T-cell (primary cell): ENCODE results near the gene WNT3. TPM values are rescaled to one million over a fixed set of nuclear protein-coding genes. Genes with fewer than 3 reads are reported as not detected.

ENCODE experiments used
- ATAC-seq, 4 experiments: fragments of 200-7000 bp in 3 of 4; fragments of 150-1000 bp in 1 of 4; cut with Tn5 transposase; replicated peaks in 1 of 4; 1 replicate in 3 of 4; 2 replicates in 1 of 4; pipeline ENCODE4 v1.10.0; 2021; ENCODE audit warnings: moderate library complexity in 3 of 4, mild to moderate bottlenecking in 2 of 4, moderate number of reproducible peaks in 1 of 4
- CTCF ChIA-PET, 2 donors: fragments of 300-600 bp; sonication (Branson Sonifier 250); formaldehyde crosslinking; loops; one replicate each; lab custom pipeline; 2022; ENCODE audit warnings: antibody characterized with exemption in 2 of 2; lab: Charles Lee
- POLR2A ChIA-PET, 2 donors: fragments of 300-600 bp; sonication (Branson Sonifier 250); formaldehyde crosslinking; loops; one replicate each; lab custom pipeline; 2022; ENCODE audit warnings: antibody characterized with exemption in 2 of 2; lab: Charles Lee
- DNase-seq, 35 experiments: peaks; one replicate each; pipeline versions ENCODE4 v3.0.0 to v3.0.0-alpha.2; 2013 to 2023
- H3K27ac ChIP-seq: one replicate; pipeline ENCODE4 v1.5.1; 2013; ENCODE audit warnings: low read length
- H3K27me3 ChIP-seq, 2 experiments: replicated peaks in 1 of 2; 1 replicate in 1 of 2; 2 replicates in 1 of 2; pipeline versions ENCODE4 v1.6.1 to v1.7.0; 2013; ENCODE audit warnings: low read length in 1 of 2, mixed read lengths in 1 of 2; ENCODE audit not compliant: control insufficient read depth in 2 of 2, insufficient read depth in 2 of 2; ENCODE audit errors: extremely low read depth in 1 of 2
- H3K36me3 ChIP-seq, 2 donors: 1 replicate in 1 of 2; 2 replicates in 1 of 2; pipeline versions ENCODE4 v1.6.1 to v1.7.0; 2013; ENCODE audit warnings: low read length in 1 of 2; ENCODE audit not compliant: control insufficient read depth in 2 of 2, insufficient read depth in 1 of 2; ENCODE audit errors: extremely low read depth in 1 of 2
- H3K4me1 ChIP-seq, 2 experiments: 1 replicate in 1 of 2; 2 replicates in 1 of 2; pipeline versions ENCODE4 v1.6.1 to v1.7.0; 2013; ENCODE audit warnings: low read length in 2 of 2, mixed read lengths in 1 of 2; ENCODE audit not compliant: insufficient read depth in 2 of 2, control insufficient read depth in 1 of 2; ENCODE audit errors: extremely low read depth in 1 of 2
- H3K4me3 ChIP-seq, 2 donors: 1 replicate in 1 of 2; 2 replicates in 1 of 2; pipeline versions ENCODE4 v1.5.1 to v1.7.0; 2013; ENCODE audit warnings: mild to moderate bottlenecking in 2 of 2, low read length in 1 of 2, moderate library complexity in 1 of 2; ENCODE audit not compliant: control insufficient read depth in 1 of 2; ENCODE audit errors: extremely low read depth in 1 of 2
- H3K9me3 ChIP-seq: 2 replicates; pipeline ENCODE4 v1.7.0; 2013
- H3K27ac Mint-ChIP-seq, 2 donors: one replicate each; pipeline ENCODE4 v1.8.0; 2020 to 2021; ENCODE audit warnings: mild to moderate bottlenecking in 2 of 2, mixed read lengths in 2 of 2
- H3K27me3 Mint-ChIP-seq, 2 donors: one replicate each; pipeline ENCODE4 v1.8.0; 2021 to 2022; ENCODE audit warnings: mixed read lengths in 2 of 2
- H3K36me3 Mint-ChIP-seq: one replicate; pipeline ENCODE4 v1.8.0; 2021; ENCODE audit warnings: mixed read lengths
- H3K4me1 Mint-ChIP-seq, 3 donors: one replicate each; pipeline ENCODE4 v1.8.0; 2020 to 2022; ENCODE audit warnings: mixed read lengths in 3 of 3, mild to moderate bottlenecking in 1 of 3
- H3K4me3 Mint-ChIP-seq, 3 donors: one replicate each; pipeline ENCODE4 v1.8.0; 2020 to 2022; ENCODE audit warnings: mild to moderate bottlenecking in 3 of 3, mixed read lengths in 3 of 3, moderate library complexity in 3 of 3
- H3K9me3 Mint-ChIP-seq, 3 donors: one replicate each; pipeline ENCODE4 v1.8.0; 2020 to 2022; ENCODE audit warnings: mixed read lengths in 3 of 3
- WGBS: methylation state at CpG from one replicate; pipeline ENCODE4 v1.1.5; 2013; ENCODE audit warnings: missing lambda C conversion rate; ENCODE audit not compliant: insufficient coverage; 5-methylcytosine and 5-hydroxymethylcytosine counted together
- total RNA-seq, 35 experiments: library from RNA in 6 of 35; stranded (reverse) in 6 of 35; fragments of 120-200 nt in 1 of 35; gene quantifications; one replicate each; pipeline versions ENCODE4 v1.2.1 to v1.2.4 and lab custom pipeline; 2013 to 2026

WNT3 gene
- total RNA-seq, 5 donors from 2014 or later (not counting 1 experiment from before 2014, with no cell fraction given), result 0.09 to 0.12 (median 0.10) TPM; not detected in 2

- 25% methylated on average over 23 of the region's 35 CpGs for WGBS
- no peak overlapping the region for H3K27ac Mint-ChIP-seq
These were observed 4.0 kb upstream of the WNT3 start for GRCh38 chr17:46822388-46822921.

DNA sequence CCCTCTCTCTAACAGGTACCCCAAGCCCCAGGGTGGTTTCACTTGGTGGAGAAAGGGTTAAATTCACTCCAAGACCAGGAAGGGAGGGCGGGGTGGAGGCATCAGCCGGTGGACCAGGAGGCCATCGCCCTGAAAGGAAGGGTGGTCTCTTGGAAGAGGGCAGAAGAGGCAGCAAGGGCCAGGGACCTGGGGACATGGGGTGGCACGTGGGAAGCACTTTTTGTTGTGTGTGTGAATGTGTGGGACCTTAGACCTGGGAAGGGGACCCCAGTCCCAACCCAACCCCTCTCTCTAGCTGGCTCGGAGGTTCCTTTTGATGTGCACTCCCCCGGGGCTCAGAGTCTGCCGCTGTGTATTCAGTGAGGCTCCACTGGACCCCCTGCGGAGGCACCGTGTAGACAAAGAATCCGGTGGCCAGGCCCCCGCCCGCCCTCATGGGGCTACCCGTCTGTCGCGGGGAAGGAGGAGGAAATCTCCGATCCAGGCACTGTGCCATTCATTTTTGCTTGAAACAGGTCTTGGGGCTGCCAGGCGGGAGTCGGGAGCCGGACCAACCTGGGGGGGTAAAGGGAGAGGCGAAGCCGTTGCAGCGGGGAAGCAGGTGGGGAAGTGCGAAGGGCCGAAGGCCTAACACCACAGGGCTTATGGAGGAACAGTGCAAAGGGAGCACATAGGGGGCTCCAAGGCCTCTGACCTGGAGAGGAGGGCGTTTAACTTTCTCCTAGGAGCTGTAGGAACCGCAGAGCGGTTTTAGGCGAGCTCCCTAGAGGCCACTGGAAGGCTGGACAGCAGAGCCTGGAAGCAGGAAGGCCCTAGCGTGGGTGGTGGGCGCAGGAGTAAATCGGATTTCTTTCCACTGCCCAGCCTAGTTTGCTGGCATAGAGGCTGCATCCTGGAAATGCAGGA lies 3.2 kb upstream of the WNT3 start:
- H3K27me3 Mint-ChIP-seq, result peaks cover 43 to 68% of the 10 kb centered on the region in 2 donors
- POLR2A ChIA-PET, result no interaction called here

More at GRCh38 chr17:46822388-46822921, 4.0 kb upstream of the WNT3 start:
- Mint-ChIP-seq H3K36me3 (no peaks in the 10 kb centered on the region), H3K27me3 (peaks cover 36 to 61% of the 10 kb centered on the region in 2 donors), H3K4me3 (no peak overlapping the region), H3K4me1 (peaks cover 16 to 24% (median 19%) of the 10 kb centered on the region in 3 donors), H3K9me3 (no peaks in the 10 kb centered on the region)
- H3K36me3 ChIP-seq, result no peaks in the 10 kb centered on the region
- H3K9me3 ChIP-seq, result no peaks in the 10 kb centered on the region
- DNase-seq (peak in 7 of 35 experiments; percentile 15 to 46 (median 19)), ATAC-seq (peak in 1 of 4 experiments; percentile 33)
- H3K4me1 ChIP-seq, result peaks cover 0 to 30% of the 10 kb centered on the region in 2 experiments
- peaks cover 2 to 74% of the 10 kb centered on the region in 2 experiments for H3K27me3 ChIP-seq
- ChIA-PET POLR2A (interaction anchor here in 1 of 2 donors (0.6 kb wide), 1 partner anchor 777 kb away, joined by 3 read pairs; no protein-coding TSS in a partner anchor), CTCF (no interaction called here)
- H3K4me3 ChIP-seq, result no peak overlapping the region
- no peak overlapping the region for H3K27ac ChIP-seq

GRCh38 chr17:46820592-46821450 lies 2.3 kb upstream of the WNT3 start:
- Histone ChIP-seq H3K4me1 (peaks cover 0 to 36% of the 10 kb centered on the region in 2 experiments), H3K27ac (no peak overlapping the region), H3K36me3 (no peaks in the 10 kb centered on the region), H3K4me3 (no peak overlapping the region), H3K27me3 (peaks cover 2 to 86% of the 10 kb centered on the region in 2 experiments), H3K9me3 (no peaks in the 10 kb centered on the region)
- ATAC-seq, result no peak
- Mint-ChIP-seq H3K27ac (no peak overlapping the region), H3K27me3 (peaks cover 49 to 78% of the 10 kb centered on the region in 2 donors), H3K9me3 (no peaks in the 10 kb centered on the region), H3K36me3 (no peaks in the 10 kb centered on the region), H3K4me3 (peak overlapping the region in 1 of 3 donors; percentile 77), H3K4me1 (peaks cover 19 to 29% (median 23%) of the 10 kb centered on the region in 3 donors)
- WGBS, result 53% methylated on average over 2 of the region's 13 CpGs
- no peak for DNase-seq
- ChIA-PET CTCF (interaction anchor here in 1 of 2 donors (0.6 kb wide), 1 partner anchor 272 kb away, joined by 4 read pairs; no protein-coding TSS in a partner anchor), POLR2A (no interaction called here)

More for the DNA sequence above, 3.2 kb upstream of the WNT3 start:
- H3K9me3 ChIP-seq, result no peaks in the 10 kb centered on the region
- no peak for ATAC-seq
- Mint-ChIP-seq H3K4me1 (peaks cover 19 to 26% (median 23%) of the 10 kb centered on the region in 3 donors), H3K9me3 (no peaks in the 10 kb centered on the region), H3K36me3 (no peaks in the 10 kb centered on the region), H3K4me3 (no peak overlapping the region), H3K27ac (no peak overlapping the region)
- H3K27me3 ChIP-seq, result peaks cover 2 to 82% of the 10 kb centered on the region in 2 experiments
- no peaks in the 10 kb centered on the region for H3K36me3 ChIP-seq
- H3K4me3 ChIP-seq, result no peak overlapping the region
- H3K4me1 ChIP-seq, result peaks cover 0 to 36% of the 10 kb centered on the region in 2 experiments
- CTCF ChIA-PET, result no interaction called here
- no peak overlapping the region for H3K27ac ChIP-seq
- no peak for DNase-seq
- WGBS, result 34% methylated on average over 25 of the region's 31 CpGs

- H3K9me3 Mint-ChIP-seq, result no peaks in the 10 kb centered on the region
- H3K36me3 Mint-ChIP-seq, result no peaks in the 10 kb centered on the region
- Histone ChIP-seq H3K27ac (no peak overlapping the region), H3K9me3 (no peaks in the 10 kb centered on the region), H3K4me1 (peaks cover 0 to 36% of the 10 kb centered on the region in 2 experiments), H3K4me3 (peak overlapping the region in 1 of 2 donors; percentile 60), H3K36me3 (no peaks in the 10 kb centered on the region), H3K27me3 (peaks cover 2 to 92% of the 10 kb centered on the region in 2 experiments)
- no peak overlapping the region for H3K27ac Mint-ChIP-seq
- peaks cover 19 to 29% (median 23%) of the 10 kb centered on the region in 3 donors for H3K4me1 Mint-ChIP-seq
- peaks cover 55 to 82% of the 10 kb centered on the region in 2 donors for H3K27me3 Mint-ChIP-seq
- ATAC-seq (no peak), DNase-seq (no peak)
- H3K4me3 Mint-ChIP-seq, result peak overlapping the region in 2 of 3 donors; percentile 64 to 77
- POLR2A ChIA-PET, result no interaction called here
- WGBS, result 7% methylated on average over 15 of the region's 24 CpGs
- CTCF ChIA-PET, result no interaction called here
These were observed 1.4 kb upstream of the WNT3 start for GRCh38 chr17:46819906-46820351.

DNA sequence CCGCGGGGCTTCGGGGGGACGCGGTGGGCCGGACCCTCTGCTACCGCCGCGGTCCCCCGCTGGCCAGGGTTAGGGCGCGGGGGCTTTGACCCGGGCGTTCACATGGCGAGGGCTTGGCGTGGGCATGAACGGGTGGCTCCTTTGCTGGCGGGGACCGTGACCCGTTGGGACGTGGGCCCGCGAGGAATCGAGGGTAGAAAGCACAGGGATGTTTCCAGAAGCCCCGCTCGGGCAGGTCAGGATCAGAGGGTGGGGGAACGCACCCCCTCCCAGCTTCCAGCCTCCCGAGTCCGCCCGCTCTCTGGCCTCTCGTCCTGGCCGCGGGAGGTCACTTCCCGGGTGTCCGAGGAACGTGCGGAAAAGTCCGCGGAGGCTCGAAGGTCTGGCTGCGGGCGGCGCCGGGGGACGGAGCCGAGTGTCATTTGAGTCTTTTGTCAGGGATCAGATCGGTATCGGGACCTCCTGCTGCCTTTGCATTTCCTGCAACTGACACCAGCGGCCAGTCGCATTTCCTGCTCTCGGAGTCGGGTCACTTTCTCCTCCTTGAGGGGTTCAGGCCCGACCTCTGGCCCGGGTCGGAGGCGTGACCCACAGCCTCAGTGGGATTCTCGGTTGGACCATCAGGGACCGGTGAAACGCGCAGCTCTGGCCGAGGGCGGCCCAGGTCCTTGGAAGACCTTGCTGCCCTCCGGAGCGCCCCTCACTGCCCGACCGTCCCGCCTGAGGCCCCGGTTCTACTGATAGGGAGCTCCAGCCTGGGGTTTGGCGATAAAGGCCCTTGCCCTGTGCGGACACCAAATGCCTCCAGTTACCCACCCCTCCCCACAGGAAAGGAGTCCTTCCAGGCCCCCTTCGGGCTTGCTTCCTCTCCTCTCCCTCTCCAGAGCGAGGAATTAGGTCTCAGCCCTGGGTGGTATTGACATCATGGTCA lies 702 bp upstream of the WNT3 start:
- Histone ChIP-seq H3K9me3 (no peaks in the 10 kb centered on the region), H3K4me1 (peaks cover 0 to 36% of the 10 kb centered on the region in 2 experiments), H3K36me3 (no peaks in the 10 kb centered on the region), H3K27ac (no peak overlapping the region), H3K4me3 (peak overlapping the region; percentile 48 to 60), H3K27me3 (peaks cover 2 to 93% of the 10 kb centered on the region in 2 experiments)
- Mint-ChIP-seq H3K36me3 (no peaks in the 10 kb centered on the region), H3K27ac (no peak overlapping the region), H3K4me3 (peak overlapping the region; percentile 60 to 77 (median 64)), H3K9me3 (no peaks in the 10 kb centered on the region), H3K27me3 (peaks cover 56 to 82% of the 10 kb centered on the region in 2 donors), H3K4me1 (peaks cover 19 to 29% (median 23%) of the 10 kb centered on the region in 3 donors)
- 3% methylated on average over 67 of the region's 72 CpGs for WGBS
- ChIA-PET CTCF (no interaction called here), POLR2A (no interaction called here)
- DNase-seq (peak in 2 of 35 experiments; percentile 13 to 31), ATAC-seq (peak in 3 of 4 experiments; percentile 8 to 39 (median 32))
